ENCODE measurements around the gene MLIP. TPM values are rescaled to one million over a fixed set of nuclear protein-coding genes. Genes with fewer than 3 reads are reported as not detected.
A peak's percentile ranks its signal among the peaks of the same experiment; 100 is the strongest.

MLIP gene
- polyA plus RNA-seq, 1 donor: 0.66 TPM

DNA sequence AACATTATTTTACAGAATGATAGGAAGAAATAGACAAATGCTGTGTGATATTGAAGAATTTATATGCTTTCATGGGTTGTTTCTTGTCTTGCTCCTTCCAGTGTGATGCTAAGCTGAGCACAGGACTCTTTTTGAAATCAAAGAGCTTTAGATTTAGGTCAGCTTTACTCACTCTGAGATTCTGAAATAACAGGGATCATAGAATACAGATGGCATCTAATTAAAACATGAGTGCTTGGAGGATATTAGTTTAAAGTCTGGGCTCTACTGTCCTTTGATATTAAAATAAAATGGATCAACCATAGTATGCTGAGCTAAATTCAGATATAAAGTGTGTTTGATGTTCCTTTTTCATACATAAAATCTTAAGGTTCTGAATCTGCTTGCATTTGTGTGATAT lies 29.6 kb downstream of the MLIP start:
- H3K9me3 ChIP-seq (ENCODE audit: control insufficient read depth, low read depth, low read length): no peaks in the 10 kb centered on the region
- H3K4me3 ChIP-seq (ENCODE audit: low read length): no peak overlapping the region
- H3K4me1 ChIP-seq (ENCODE audit: control insufficient read depth, insufficient read depth, low read length): peaks cover under 1% of the 10 kb centered on the region
- no peaks in the 10 kb centered on the region for H3K36me3 ChIP-seq (ENCODE audit: control insufficient read depth, insufficient read depth, low read length)
- no peak overlapping the region for H3K27ac ChIP-seq (ENCODE audit: low read length)
- DNase-seq: no peak
- no peaks in the 10 kb centered on the region for H3K27me3 ChIP-seq (ENCODE audit: control insufficient read depth, insufficient read depth, low read length)

GRCh38 chr6:54142889-54143519 lies 31.8 kb downstream of the MLIP start:
- H3K4me1 ChIP-seq (ENCODE audit: control insufficient read depth, insufficient read depth, low read length): no peaks in the 10 kb centered on the region
- H3K9me3 ChIP-seq (ENCODE audit: control insufficient read depth, low read depth, low read length): no peaks in the 10 kb centered on the region
- H3K4me3 ChIP-seq (ENCODE audit: low read length): no peak overlapping the region
- H3K27ac ChIP-seq (ENCODE audit: low read length): no peak overlapping the region
- no peak for DNase-seq
- no peaks in the 10 kb centered on the region for H3K27me3 ChIP-seq (ENCODE audit: control insufficient read depth, insufficient read depth, low read length)
- WGBS (ENCODE audit: insufficient coverage, low lambda C conversion rate): 100% methylated on average over 2 of the region's 12 CpGs
- H3K36me3 ChIP-seq (ENCODE audit: control insufficient read depth, insufficient read depth, low read length): no peaks in the 10 kb centered on the region

GRCh38 chr6:54151861-54152260 lies 40.6 kb downstream of the MLIP start:
- WGBS (ENCODE audit: insufficient coverage, low lambda C conversion rate): 14% methylated on average over 1 of the region's 1 CpG
- Histone ChIP-seq H3K9me3 (ENCODE audit: control insufficient read depth, low read depth, low read length) (no peaks in the 10 kb centered on the region), H3K27ac (ENCODE audit: low read length) (no peak overlapping the region), H3K4me1 (ENCODE audit: control insufficient read depth, insufficient read depth, low read length) (no peaks in the 10 kb centered on the region), H3K4me3 (ENCODE audit: low read length) (no peak overlapping the region), H3K36me3 (ENCODE audit: control insufficient read depth, insufficient read depth, low read length) (no peaks in the 10 kb centered on the region), H3K27me3 (ENCODE audit: control insufficient read depth, insufficient read depth, low read length) (no peaks in the 10 kb centered on the region)
- DNase-seq: no peak

GRCh38 chr6:54156650-54157250 lies 45.5 kb downstream of the MLIP start:
- no peaks in the 10 kb centered on the region for H3K36me3 ChIP-seq (ENCODE audit: control insufficient read depth, insufficient read depth, low read length)
- no peak overlapping the region for H3K4me3 ChIP-seq (ENCODE audit: low read length)
- no peaks in the 10 kb centered on the region for H3K9me3 ChIP-seq (ENCODE audit: control insufficient read depth, low read depth, low read length)
- DNase-seq: peak; percentile 7 to 10
- no peaks in the 10 kb centered on the region for H3K4me1 ChIP-seq (ENCODE audit: control insufficient read depth, insufficient read depth, low read length)
- H3K27me3 ChIP-seq (ENCODE audit: control insufficient read depth, insufficient read depth, low read length): no peaks in the 10 kb centered on the region
- H3K27ac ChIP-seq (ENCODE audit: low read length): no peak overlapping the region

GRCh38 chr6:54157405-54157804 lies 46.2 kb downstream of the MLIP start:
- no peak for DNase-seq
- Histone ChIP-seq H3K4me1 (ENCODE audit: control insufficient read depth, insufficient read depth, low read length) (no peaks in the 10 kb centered on the region), H3K27me3 (ENCODE audit: control insufficient read depth, insufficient read depth, low read length) (no peaks in the 10 kb centered on the region), H3K4me3 (ENCODE audit: low read length) (no peak overlapping the region), H3K9me3 (ENCODE audit: control insufficient read depth, low read depth, low read length) (no peaks in the 10 kb centered on the region), H3K27ac (ENCODE audit: low read length) (no peak overlapping the region), H3K36me3 (ENCODE audit: control insufficient read depth, insufficient read depth, low read length) (no peaks in the 10 kb centered on the region)

DNA sequence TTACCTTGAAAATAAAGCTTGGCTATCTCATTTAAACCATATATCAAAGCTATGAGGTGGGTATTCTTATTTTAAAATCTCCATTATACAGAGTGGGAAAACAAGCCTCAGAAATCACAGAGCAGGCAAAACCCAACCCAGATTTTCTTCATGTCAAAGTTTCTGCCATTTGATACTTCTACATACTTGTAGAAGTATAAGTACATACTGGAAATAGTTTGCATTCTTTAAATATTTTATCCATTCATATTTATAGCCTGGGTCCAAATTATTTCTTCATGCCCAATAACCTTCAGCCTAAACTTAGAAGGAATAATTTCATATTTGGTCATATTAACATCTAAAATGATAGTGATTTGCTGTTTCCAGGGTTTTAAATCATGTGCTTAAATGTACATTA lies 61.8 kb downstream of the MLIP start:
- no peaks in the 10 kb centered on the region for H3K4me1 ChIP-seq (ENCODE audit: control insufficient read depth, insufficient read depth, low read length)
- no peak overlapping the region for H3K4me3 ChIP-seq (ENCODE audit: low read length)
- H3K36me3 ChIP-seq (ENCODE audit: control insufficient read depth, insufficient read depth, low read length): no peaks in the 10 kb centered on the region
- H3K27ac ChIP-seq (ENCODE audit: low read length): no peak overlapping the region
- no peaks in the 10 kb centered on the region for H3K27me3 ChIP-seq (ENCODE audit: control insufficient read depth, insufficient read depth, low read length)
- no peaks in the 10 kb centered on the region for H3K9me3 ChIP-seq (ENCODE audit: control insufficient read depth, low read depth, low read length)
- no peak for DNase-seq

- H3K4me3 ChIP-seq (ENCODE audit: low read length): no peak overlapping the region
Measured at GRCh38 chr6:54179152-54179551, 67.9 kb downstream of the MLIP start.

GRCh38 chr6:54183616-54184015 lies 72.4 kb downstream of the MLIP start:
- Histone ChIP-seq H3K4me1 (ENCODE audit: control insufficient read depth, insufficient read depth, low read length) (no peaks in the 10 kb centered on the region), H3K27ac (ENCODE audit: low read length) (no peak overlapping the region), H3K27me3 (ENCODE audit: control insufficient read depth, insufficient read depth, low read length) (no peaks in the 10 kb centered on the region), H3K4me3 (ENCODE audit: low read length) (no peak overlapping the region), H3K9me3 (ENCODE audit: control insufficient read depth, low read depth, low read length) (no peaks in the 10 kb centered on the region), H3K36me3 (ENCODE audit: control insufficient read depth, insufficient read depth, low read length) (no peaks in the 10 kb centered on the region)
- DNase-seq: no peak
- WGBS (ENCODE audit: insufficient coverage, low lambda C conversion rate): 100% methylated on average over 1 of the region's 7 CpGs

More at GRCh38 chr6:54179152-54179551, 67.9 kb downstream of the MLIP start:
- Histone ChIP-seq H3K36me3 (ENCODE audit: control insufficient read depth, insufficient read depth, low read length) (no peaks in the 10 kb centered on the region), H3K4me1 (ENCODE audit: control insufficient read depth, insufficient read depth, low read length) (no peaks in the 10 kb centered on the region), H3K27me3 (ENCODE audit: control insufficient read depth, insufficient read depth, low read length) (no peaks in the 10 kb centered on the region), H3K9me3 (ENCODE audit: control insufficient read depth, low read depth, low read length) (no peaks in the 10 kb centered on the region), H3K27ac (ENCODE audit: low read length) (no peak overlapping the region)
- no peak for DNase-seq
- WGBS (ENCODE audit: insufficient coverage, low lambda C conversion rate): 56% methylated on average over 1 of the region's 1 CpG

- no peaks in the 10 kb centered on the region for H3K36me3 ChIP-seq (ENCODE audit: control insufficient read depth, insufficient read depth, low read length)
- H3K4me1 ChIP-seq (ENCODE audit: control insufficient read depth, insufficient read depth, low read length): no peaks in the 10 kb centered on the region
- H3K4me3 ChIP-seq (ENCODE audit: low read length): no peak overlapping the region
- H3K27me3 ChIP-seq (ENCODE audit: control insufficient read depth, insufficient read depth, low read length): no peaks in the 10 kb centered on the region
- no peaks in the 10 kb centered on the region for H3K9me3 ChIP-seq (ENCODE audit: control insufficient read depth, low read depth, low read length)
- H3K27ac ChIP-seq (ENCODE audit: low read length): no peak overlapping the region
- no CpG with 5 or more reads among the region's 1 CpG for WGBS (ENCODE audit: insufficient coverage, low lambda C conversion rate)
- DNase-seq: no peak
Measured at GRCh38 chr6:54185885-54186284, 74.6 kb downstream of the MLIP start.

DNA sequence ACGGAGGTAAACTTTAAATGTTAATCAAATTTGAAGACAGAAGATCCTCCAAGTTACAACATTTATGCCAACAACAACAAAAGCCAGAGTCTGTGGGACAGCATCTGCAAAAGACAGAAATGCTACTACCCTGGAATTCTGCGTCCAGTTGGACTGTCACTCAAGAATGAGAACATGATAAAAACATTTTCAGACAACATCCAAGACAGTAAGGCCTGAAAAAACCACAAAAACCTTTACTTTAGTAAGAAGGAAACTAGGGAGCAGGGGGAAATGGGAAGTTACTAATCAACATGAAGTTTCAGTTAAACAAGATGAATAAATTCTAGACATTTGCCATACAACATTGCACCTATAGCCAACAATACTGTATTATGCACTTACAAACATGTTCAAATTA lies 77.6 kb downstream of the MLIP start:
- no peak for DNase-seq
- Histone ChIP-seq H3K27me3 (ENCODE audit: control insufficient read depth, insufficient read depth, low read length) (no peaks in the 10 kb centered on the region), H3K36me3 (ENCODE audit: control insufficient read depth, insufficient read depth, low read length) (no peaks in the 10 kb centered on the region), H3K4me3 (ENCODE audit: low read length) (no peak overlapping the region), H3K4me1 (ENCODE audit: control insufficient read depth, insufficient read depth, low read length) (no peaks in the 10 kb centered on the region), H3K27ac (ENCODE audit: low read length) (no peak overlapping the region), H3K9me3 (ENCODE audit: control insufficient read depth, low read depth, low read length) (no peaks in the 10 kb centered on the region)
- WGBS (ENCODE audit: insufficient coverage, low lambda C conversion rate): 75% methylated on average over 1 of the region's 2 CpGs

DNA sequence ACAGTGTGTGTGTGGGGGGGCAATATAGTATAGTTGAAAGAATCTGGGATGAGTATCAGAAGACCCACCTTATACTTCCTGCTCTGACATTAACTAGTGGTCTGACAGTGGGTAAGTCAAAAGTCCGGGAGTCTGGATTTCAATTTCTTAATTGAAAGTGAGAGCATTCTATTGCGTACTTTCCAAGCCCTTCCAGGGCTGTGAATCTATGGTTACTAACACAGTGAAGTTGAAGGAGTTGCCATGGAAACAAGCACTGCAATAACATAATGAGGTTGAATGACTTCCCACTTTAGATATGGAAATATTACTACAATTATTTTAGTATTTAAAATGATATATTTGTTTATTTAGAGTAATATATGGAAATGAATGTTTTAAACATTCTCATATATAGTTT lies 80.2 kb downstream of the MLIP start:
- no CpG with 5 or more reads among the region's 2 CpGs for WGBS (ENCODE audit: insufficient coverage, low lambda C conversion rate)
- peak; percentile 4 to 18 for DNase-seq

More for the DNA sequence above, 80.2 kb downstream of the MLIP start:
- H3K4me3 ChIP-seq (ENCODE audit: low read length): no peak overlapping the region
- no peak overlapping the region for H3K27ac ChIP-seq (ENCODE audit: low read length)
- no peaks in the 10 kb centered on the region for H3K27me3 ChIP-seq (ENCODE audit: control insufficient read depth, insufficient read depth, low read length)
- H3K4me1 ChIP-seq (ENCODE audit: control insufficient read depth, insufficient read depth, low read length): no peaks in the 10 kb centered on the region
- no peaks in the 10 kb centered on the region for H3K9me3 ChIP-seq (ENCODE audit: control insufficient read depth, low read depth, low read length)
- no peaks in the 10 kb centered on the region for H3K36me3 ChIP-seq (ENCODE audit: control insufficient read depth, insufficient read depth, low read length)

Measured in large intestine (tissue), 3 donors.